GM12872 (cell line): ENCODE data around the gene FGF16.
A peak's percentile ranks its signal among the peaks of the same experiment; 100 is the strongest.

ENCODE experiments used
- TF ChIP-seq, protein P1 (sequence below): IDR thresholded peaks from 3 replicates; pipeline ENCODE4 v1.5.1; 2011; ENCODE audit warnings: low read depth, mild to moderate bottlenecking, low read length, moderate library complexity; ENCODE audit not compliant: insufficient read depth

Gene FGF16

DNA sequence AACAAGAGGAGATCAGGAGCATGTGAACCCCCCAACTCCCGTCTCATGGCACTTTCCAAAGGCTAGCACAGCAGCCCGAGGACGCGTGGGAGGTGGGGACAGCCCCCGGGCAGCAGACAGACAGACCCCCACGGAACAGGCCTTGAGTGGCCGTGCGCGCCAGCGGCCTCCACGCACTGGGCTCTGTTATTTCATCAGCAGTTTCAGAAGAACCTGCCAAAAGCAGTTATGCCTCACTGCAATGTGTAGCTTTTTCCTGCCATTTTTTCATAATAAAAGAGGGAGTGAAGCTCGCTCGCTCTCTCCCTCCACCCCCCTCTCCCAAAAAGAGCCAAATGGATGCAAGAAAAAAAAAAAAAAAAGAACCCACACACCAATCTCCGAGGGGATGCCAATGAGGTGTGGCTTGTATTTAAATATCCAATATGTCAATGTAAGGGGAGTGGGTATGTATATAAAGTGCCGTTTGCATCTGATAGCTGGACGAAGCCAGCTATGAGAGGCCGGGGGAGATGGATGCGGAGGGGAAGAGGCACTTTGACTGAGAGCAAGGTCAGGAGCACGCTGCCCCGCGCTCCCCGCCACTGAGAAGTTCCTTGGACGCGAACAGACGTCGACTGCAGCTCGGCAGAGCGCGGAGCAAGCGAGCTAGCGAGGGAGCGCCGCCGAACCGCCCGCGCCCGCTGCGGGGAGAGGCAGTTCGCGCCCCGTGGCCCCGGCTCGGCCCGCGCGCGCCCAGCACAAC, at the start of gene FGF16:
Gene FGF16, plus strand, starts transcription at position 482 of the 745 bp plus-strand sequence. CDS start 286 bp downstream, outside the sequence.
- TF ChIP-seq, protein P1, sequence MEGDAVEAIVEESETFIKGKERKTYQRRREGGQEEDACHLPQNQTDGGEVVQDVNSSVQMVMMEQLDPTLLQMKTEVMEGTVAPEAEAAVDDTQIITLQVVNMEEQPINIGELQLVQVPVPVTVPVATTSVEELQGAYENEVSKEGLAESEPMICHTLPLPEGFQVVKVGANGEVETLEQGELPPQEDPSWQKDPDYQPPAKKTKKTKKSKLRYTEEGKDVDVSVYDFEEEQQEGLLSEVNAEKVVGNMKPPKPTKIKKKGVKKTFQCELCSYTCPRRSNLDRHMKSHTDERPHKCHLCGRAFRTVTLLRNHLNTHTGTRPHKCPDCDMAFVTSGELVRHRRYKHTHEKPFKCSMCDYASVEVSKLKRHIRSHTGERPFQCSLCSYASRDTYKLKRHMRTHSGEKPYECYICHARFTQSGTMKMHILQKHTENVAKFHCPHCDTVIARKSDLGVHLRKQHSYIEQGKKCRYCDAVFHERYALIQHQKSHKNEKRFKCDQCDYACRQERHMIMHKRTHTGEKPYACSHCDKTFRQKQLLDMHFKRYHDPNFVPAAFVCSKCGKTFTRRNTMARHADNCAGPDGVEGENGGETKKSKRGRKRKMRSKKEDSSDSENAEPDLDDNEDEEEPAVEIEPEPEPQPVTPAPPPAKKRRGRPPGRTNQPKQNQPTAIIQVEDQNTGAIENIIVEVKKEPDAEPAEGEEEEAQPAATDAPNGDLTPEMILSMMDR, result no peak

DNA sequence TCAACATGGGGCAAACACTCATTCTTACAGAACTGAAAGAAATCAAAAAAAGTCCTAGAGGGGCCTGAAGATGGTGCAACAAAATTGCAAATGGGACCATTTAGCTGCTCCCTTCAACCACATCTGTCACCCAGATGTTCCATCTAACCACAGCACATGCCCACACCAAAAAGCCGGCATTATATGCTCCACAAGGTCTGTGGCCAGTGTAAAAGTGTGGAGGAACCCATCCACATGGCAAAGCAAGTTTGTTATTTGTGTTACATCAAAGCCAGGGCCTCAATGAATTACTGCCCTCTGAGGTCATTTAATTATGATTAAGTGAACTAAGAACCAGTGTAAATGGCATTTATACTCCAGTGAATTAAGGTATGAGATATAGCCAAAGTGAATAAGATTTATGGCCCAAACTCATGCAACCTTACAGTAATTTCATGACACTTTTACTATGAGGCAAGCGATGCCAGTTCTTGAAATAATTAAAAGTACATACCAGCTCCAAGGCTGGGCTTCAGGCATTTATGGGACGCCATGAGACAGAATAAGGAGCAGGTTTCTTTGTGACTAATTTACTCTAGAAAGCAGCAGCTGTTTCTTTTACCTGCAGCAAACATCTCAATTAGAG, 48.7 kb upstream of the FGF16 start:
- TF ChIP-seq, protein P1, result no peak

DNA sequence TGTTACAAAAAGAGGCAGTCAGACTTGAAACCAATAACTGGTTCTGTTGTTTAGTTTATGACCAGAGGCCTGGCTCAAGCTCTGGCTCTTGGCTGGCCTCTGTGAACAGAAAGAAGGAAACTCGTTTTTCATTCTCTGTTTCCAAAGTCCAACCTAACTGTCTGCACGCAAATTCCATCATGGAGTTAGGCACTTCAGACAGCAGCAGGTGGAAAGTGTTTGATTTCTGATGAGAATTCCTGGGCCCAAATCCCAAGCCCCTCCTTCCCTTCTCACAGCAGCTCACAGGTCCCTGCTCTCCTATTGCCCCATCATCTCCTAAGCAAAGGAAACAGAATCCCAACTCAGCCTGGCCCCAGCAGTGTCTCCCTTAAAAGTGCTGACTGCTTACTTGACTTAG, 42.8 kb upstream of the FGF16 start:
- TF ChIP-seq, protein P1, result no peak

DNA sequence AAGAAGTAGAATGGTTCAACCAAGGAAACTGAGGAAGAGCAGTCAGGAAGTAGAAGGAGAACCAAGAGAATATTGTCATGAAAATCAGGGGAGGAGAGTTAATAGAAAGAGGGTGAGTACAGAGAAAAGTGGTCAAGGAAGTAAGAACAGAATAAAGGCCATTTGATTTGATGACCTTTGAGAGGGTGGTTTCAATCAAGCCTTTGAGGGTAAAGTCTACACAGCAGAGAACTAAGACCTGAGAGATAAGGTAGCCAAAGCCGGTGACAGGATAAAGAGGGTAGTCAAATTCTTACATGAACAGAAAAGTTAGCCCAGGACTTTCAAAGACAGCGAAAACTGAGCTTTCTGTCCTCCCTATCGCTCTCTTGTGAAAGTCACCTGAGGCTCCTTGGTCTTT, 34.6 kb upstream of the FGF16 start:
- TF ChIP-seq, protein P1, result no peak

DNA sequence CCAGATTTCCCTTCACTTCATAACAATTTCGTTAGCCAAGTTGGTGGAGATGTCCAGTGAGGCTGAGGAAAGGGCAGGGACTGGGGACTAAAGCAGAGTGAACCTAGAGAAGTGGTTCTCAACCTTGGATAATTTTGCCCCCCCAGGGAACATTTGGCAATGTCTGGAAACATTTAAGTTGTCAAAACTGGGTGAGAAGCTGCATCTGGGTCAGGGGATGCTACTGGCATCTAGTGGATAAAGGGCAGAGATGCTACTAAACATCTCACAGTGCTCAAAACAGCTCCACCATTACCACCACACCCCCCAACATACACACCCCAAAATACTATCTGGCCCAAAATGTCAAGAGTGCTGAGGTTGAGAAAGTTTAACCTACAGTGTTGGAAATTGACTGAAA, 32.0 kb upstream of the FGF16 start:
- TF ChIP-seq, protein P1, result peak; percentile 41; the same call in 2 of the 3 replicates

DNA sequence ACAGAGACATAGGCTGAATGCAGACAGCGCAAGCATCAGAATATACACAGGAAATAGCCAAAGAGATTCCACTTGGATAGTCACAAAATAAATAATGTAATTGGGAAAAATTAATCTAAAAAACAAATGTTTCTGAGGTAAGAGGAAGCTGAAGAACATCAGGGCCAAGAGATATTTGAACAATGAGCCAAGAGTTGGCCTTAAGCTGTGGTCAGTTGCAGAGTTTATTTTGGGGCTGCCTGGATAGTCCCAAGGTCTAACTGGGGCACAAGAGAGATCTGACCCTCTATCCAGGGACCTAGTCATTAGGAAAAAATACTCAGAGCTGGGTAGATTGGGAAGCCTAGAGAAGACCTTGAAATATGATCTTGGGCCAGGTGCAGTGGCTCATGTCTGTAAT, 31.3 kb upstream of the FGF16 start:
- TF ChIP-seq, protein P1, result no peak

DNA sequence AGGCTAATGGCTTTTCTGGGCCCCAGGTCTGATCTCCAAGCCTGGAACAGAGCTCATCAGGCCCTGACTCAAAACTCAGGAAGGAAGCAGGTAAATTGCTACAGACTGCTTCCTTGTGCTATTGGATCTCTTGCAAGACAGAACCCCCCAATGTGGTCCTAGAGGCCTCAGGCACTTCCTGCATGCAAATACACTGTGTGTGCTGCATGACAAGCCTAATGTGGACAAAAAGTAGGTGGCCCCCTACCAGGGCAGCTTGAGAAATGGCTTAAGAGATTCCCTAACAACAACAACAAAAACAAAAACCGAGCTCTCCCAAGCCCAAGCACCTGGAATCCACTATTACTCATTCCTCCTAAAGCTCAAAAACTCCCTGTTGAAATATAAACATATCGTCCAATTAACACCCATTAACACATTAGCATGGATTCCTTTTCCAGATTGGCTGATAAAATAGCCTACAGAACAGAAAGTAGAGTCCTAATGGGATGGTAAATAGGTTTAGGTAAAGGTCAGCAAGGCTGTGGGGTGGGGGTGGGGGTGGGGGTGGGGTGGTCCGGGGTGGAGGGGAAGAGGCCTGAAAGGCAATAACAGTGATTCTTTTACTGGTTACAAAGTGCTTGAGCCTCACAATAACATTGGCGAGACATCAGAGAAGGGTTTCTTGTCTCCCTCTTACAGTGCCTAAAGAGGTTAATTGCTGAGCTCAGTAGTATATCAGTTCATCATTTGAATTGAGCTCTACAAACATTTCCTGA, 24.1 kb upstream of the FGF16 start:
- TF ChIP-seq, protein P1, result no peak
